Right lung (tissue), 5 donors: ENCODE data around the gene DMD. TPM values are rescaled to one million over a fixed set of nuclear protein-coding genes. Genes with fewer than 3 reads are reported as not detected.

Source experiments
- DNase-seq, 2 donors: peaks; one replicate each; pipeline ENCODE4 v3.0.0-alpha.2; 2013
- polyA plus RNA-seq, 5 donors: library from polyadenylated mRNA; unstranded; fragments of 120-200 nt; gene quantifications; one replicate each; pipeline versions ENCODE4 v1.2.1 to v1.2.3, GENCODE V29; 2013; ENCODE audit warnings: inconsistent platforms in 1 of 5, low replicate concordance in 1 of 5; ENCODE audit not compliant: insufficient read length in 5 of 5, insufficient read depth in 1 of 5

The DMD gene
- polyA plus RNA-seq, 5 donors, result 46.8 to 79.3 (median 59.8) TPM

- no peak for DNase-seq
These were observed 709.7 kb downstream of the DMD start for GRCh38 chrX:32501606-32502005.

- DNase-seq, result no peak
These were observed 714.7 kb downstream of the DMD start for GRCh38 chrX:32496671-32497070.

GRCh38 chrX:32495855-32496254 is 715.5 kb downstream of the DMD start:
- DNase-seq, result no peak

GRCh38 chrX:32489125-32489524 is 722.2 kb downstream of the DMD start:
- DNase-seq, result no peak

GRCh38 chrX:32483534-32484136 is 727.7 kb downstream of the DMD start:
- DNase-seq, result no peak

GRCh38 chrX:32480019-32480418 is 731.3 kb downstream of the DMD start:
- DNase-seq, result no peak

GRCh38 chrX:32472364-32472763 is 739.0 kb downstream of the DMD start:
- no peak for DNase-seq

- no peak for DNase-seq
These were observed 755.6 kb downstream of the DMD start for GRCh38 chrX:32455704-32456103.

- DNase-seq, result no peak
These were observed 759.2 kb downstream of the DMD start for GRCh38 chrX:32451954-32452695.

GRCh38 chrX:32448945-32449344 is 762.4 kb downstream of the DMD start:
- DNase-seq, result no peak

- DNase-seq, result no peak
These were observed 763.0 kb downstream of the DMD start for GRCh38 chrX:32448320-32448719.

- DNase-seq, result no peak
These were observed 763.7 kb downstream of the DMD start for GRCh38 chrX:32447640-32448039.

- no peak for DNase-seq
These were observed 767.5 kb downstream of the DMD start for GRCh38 chrX:32443841-32444240.

GRCh38 chrX:32421266-32421665 is 790.1 kb downstream of the DMD start:
- DNase-seq, result no peak

GRCh38 chrX:32408389-32408788 is 803.0 kb downstream of the DMD start:
- DNase-seq, result peak in 1 of 2 donors; percentile 21

- DNase-seq, result no peak
These were observed 813.7 kb downstream of the DMD start for GRCh38 chrX:32397562-32398216.

- no peak for DNase-seq
These were observed 815.5 kb downstream of the DMD start for GRCh38 chrX:32395878-32396277.

- no peak for DNase-seq
These were observed 818.7 kb downstream of the DMD start for GRCh38 chrX:32392655-32393054.

GRCh38 chrX:32370456-32371205 is 840.7 kb downstream of the DMD start:
- DNase-seq, result peak; percentile 66 to 73

- DNase-seq, result no peak
These were observed 917.2 kb downstream of the DMD start for GRCh38 chrX:32293962-32294700.

- no peak for DNase-seq
These were observed 922.0 kb downstream of the DMD start for GRCh38 chrX:32289356-32289755.

GRCh38 chrX:32281853-32282252 is 929.5 kb downstream of the DMD start:
- DNase-seq, result no peak
